B cell (primary cell): Measurements from ENCODE around the gene KCNJ12.

Source experiments
- CTCF ChIP-seq: fragments of 200-600 bp; IDR thresholded peaks from one replicate; pipeline ENCODE4 v1.8.0; 2022; ENCODE audit warnings: antibody characterized with exemption, mild to moderate bottlenecking
- EZH2 ChIP-seq: IDR thresholded peaks from 2 replicates; pipeline ENCODE4 v1.6.1; 2012; ENCODE audit warnings: borderline replicate concordance, low read depth, mild to moderate bottlenecking, moderate library complexity, low read length; ENCODE audit not compliant: insufficient read depth, poor library complexity, severe bottlenecking

GRCh38 chr17:21451975-21452374, 75.8 kb downstream of the KCNJ12 start:
- TF ChIP-seq CTCF (no peak), EZH2 (no peak)
